Uterine smooth muscle cell (primary cell): ENCODE data around the gene MEST. TPM values are rescaled to one million over a fixed set of nuclear protein-coding genes. Genes with fewer than 3 reads are reported as not detected.

Source experiments
- total RNA-seq: library from RNA; depleted of rRNA; stranded (reverse); fragments of >200 nt; gene quantifications from 2 replicates; pipeline ENCODE4 v1.2.3, GENCODE V29; 2014

The MEST gene, protein sequence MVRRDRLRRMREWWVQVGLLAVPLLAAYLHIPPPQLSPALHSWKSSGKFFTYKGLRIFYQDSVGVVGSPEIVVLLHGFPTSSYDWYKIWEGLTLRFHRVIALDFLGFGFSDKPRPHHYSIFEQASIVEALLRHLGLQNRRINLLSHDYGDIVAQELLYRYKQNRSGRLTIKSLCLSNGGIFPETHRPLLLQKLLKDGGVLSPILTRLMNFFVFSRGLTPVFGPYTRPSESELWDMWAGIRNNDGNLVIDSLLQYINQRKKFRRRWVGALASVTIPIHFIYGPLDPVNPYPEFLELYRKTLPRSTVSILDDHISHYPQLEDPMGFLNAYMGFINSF
- 5.5 and 14.2 TPM in 2 replicates for total RNA-seq

DNA sequence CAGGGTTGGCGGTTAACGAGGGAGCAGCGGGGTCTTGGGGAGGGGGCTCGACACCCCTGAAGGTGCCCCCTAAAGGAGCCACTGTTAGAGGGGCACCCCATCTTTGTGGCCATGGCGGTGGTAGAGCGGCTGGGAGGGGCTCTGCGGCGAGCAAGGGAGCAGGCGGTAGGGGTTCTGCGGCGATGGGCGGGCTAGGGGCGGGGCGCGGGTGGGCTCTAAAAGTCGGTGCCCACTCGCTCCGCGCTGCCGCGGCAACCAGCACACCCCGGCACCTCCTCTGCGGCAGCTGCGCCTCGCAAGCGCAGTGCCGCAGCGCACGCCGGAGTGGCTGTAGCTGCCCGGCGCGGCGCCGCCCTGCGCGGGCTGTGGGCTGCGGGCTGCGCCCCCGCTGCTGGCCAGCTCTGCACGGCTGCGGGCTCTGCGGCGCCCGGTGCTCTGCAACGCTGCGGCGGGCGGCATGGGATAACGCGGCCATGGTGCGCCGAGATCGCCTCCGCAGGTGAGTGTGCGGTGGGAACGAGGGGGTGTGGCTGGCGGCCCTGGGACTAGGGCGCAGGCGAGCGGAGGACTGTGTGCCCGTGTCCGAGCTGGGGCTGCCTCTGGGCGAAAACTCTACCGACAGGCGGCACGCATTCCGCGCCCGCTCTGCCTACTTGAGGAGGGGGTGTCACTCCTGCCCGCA, at the start of gene MEST:
MEST (plus strand) TSS at position 245 of the 682 bp plus-strand sequence; CDS start at position 474, 229 bp downstream.

Other genes starting within 250 kb of the MEST start
- gene CPA2, start 225.2 kb upstream of the MEST start, total RNA-seq: not detected in 2 replicates
- gene CPA4, start 198.9 kb upstream of the MEST start, total RNA-seq: 0.77 and 8.2 TPM in 2 replicates
- not detected in 2 replicates for gene CPA5, start 147.3 kb upstream of the MEST start, total RNA-seq
- not detected in 2 replicates for gene CPA1, start 111.6 kb upstream of the MEST start, total RNA-seq
- 10.2 and 17.2 TPM in 2 replicates for gene CEP41, start 51.1 kb upstream of the MEST start, total RNA-seq
- gene COPG2, start 176.7 kb downstream of the MEST start, total RNA-seq: 33.4 and 39.0 TPM in 2 replicates
- gene TSGA13, start 194.5 kb downstream of the MEST start, total RNA-seq: not detected in 2 replicates
- gene KLF14, start 242.1 kb downstream of the MEST start, total RNA-seq: under 0.01 and 0.11 TPM in 2 replicates